SK-N-SH (cell line): ENCODE data around the gene PRIM1. TPM values are rescaled to one million over a fixed set of nuclear protein-coding genes. Genes with fewer than 3 reads are reported as not detected.

Experiments
- CTCF ChIA-PET: fragments of 300-600, 350-600 bp; formaldehyde crosslinking; extraction: SDS; loops from one replicate; lab custom pipeline; 2021; lab: Yijun Ruan, JAX
- POLR2A ChIA-PET: fragments of 350-600 bp; sonication (Branson Sonifier 250); formaldehyde crosslinking; extraction: SDS; loops from one replicate; lab custom pipeline; 2020; ENCODE audit warnings: antibody characterized with exemption, inconsistent platforms; lab: Yijun Ruan, JAX
- DNase-seq: peaks from one replicate; pipeline ENCODE4 v3.0.0; 2012
- H2AFZ ChIP-seq: fragments of 200-600 bp; sonication (generic); 2 replicates; pipeline ENCODE4 v1.8.1; 2016; ENCODE audit warnings: antibody characterized with exemption, mild to moderate bottlenecking, low read depth
- H3F3A ChIP-seq: fragments of 200-600 bp; sonication (generic); replicated peaks from 2 replicates; pipeline ENCODE3; 2016; ENCODE audit warnings: antibody characterized with exemption, mild to moderate bottlenecking; ENCODE audit not compliant: insufficient read depth
- H3K27ac ChIP-seq, 2 experiments: fragments of 200-500 bp in 1 of 2; fragments of 200-600 bp in 1 of 2; sonication (Bioruptor generic) in 1 of 2; sonication (generic), shearing (Covaris generic) in 1 of 2; 2 replicates each; pipeline versions ENCODE4 v1.5.1 to v1.6.1; 2014 to 2016; ENCODE audit warnings: low read depth in 2 of 2, inconsistent platforms in 1 of 2, low read length in 1 of 2, mild to moderate bottlenecking in 1 of 2, mixed read lengths in 1 of 2
- H3K27me3 ChIP-seq: fragments of 200-600 bp; sonication (generic), shearing (Covaris generic); 2 replicates; pipeline ENCODE4 v1.6.1; 2016; ENCODE audit warnings: mixed run types; ENCODE audit not compliant: insufficient read depth
- H3K36me3 ChIP-seq, 2 experiments: fragments of 200-500 bp in 1 of 2; fragments of 200-600 bp in 1 of 2; sonication (Bioruptor generic) in 1 of 2; sonication (generic) in 1 of 2; replicated peaks in 1 of 2; 2 replicates each; pipeline versions ENCODE3 to v1.5.1; 2014 to 2016; ENCODE audit warnings: low read length in 1 of 2, mild to moderate bottlenecking in 1 of 2; ENCODE audit not compliant: insufficient read depth in 2 of 2, control insufficient read depth in 1 of 2
- H3K4me1 ChIP-seq, 2 experiments: fragments of 200-500 bp in 1 of 2; fragments of 200-600 bp in 1 of 2; sonication (Bioruptor generic) in 1 of 2; sonication (generic), shearing (Covaris generic) in 1 of 2; 2 replicates each; pipeline versions ENCODE4 v1.5.1 to v1.6.1; 2014 to 2016; ENCODE audit warnings: low read depth in 1 of 2, low read length in 1 of 2, mixed run types in 1 of 2; ENCODE audit not compliant: insufficient read depth in 2 of 2, control insufficient read depth in 1 of 2
- H3K4me2 ChIP-seq: fragments of 200-600 bp; sonication (generic), shearing (Covaris generic); 2 replicates; pipeline ENCODE4 v1.6.1; 2017; ENCODE audit warnings: mixed run types
- H3K4me3 ChIP-seq, 2 experiments: fragments of 200-500 bp in 1 of 2; fragments of 200-600 bp in 1 of 2; sonication (Bioruptor generic) in 1 of 2; sonication (generic), shearing (Covaris generic) in 1 of 2; 2 replicates each; pipeline versions ENCODE4 v1.5.1 to v1.8.1; 2014 to 2016; ENCODE audit warnings: low read depth in 2 of 2, inconsistent platforms in 1 of 2, low read length in 1 of 2, mild to moderate bottlenecking in 1 of 2, mixed read lengths in 1 of 2, moderate library complexity in 1 of 2
- H3K79me2 ChIP-seq: fragments of 200-600 bp; sonication (generic); 2 replicates; pipeline ENCODE4 v1.8.1; 2017; ENCODE audit warnings: mild to moderate bottlenecking; ENCODE audit not compliant: insufficient read depth
- H3K9ac ChIP-seq: fragments of 200-600 bp; sonication (generic); 2 replicates; pipeline ENCODE4 v1.6.1; 2017; ENCODE audit warnings: mixed run types
- H3K9me2 ChIP-seq: fragments of 200-600 bp; sonication (generic); 2 replicates; pipeline ENCODE4 v1.6.1; 2017; ENCODE audit warnings: mixed run types
- H3K9me3 ChIP-seq: fragments of 200-600 bp; sonication (generic); 2 replicates; pipeline ENCODE4 v1.6.1; 2017; ENCODE audit warnings: mixed run types, mild to moderate bottlenecking, moderate library complexity
- H4K20me1 ChIP-seq: fragments of 200-600 bp; sonication (generic); 2 replicates; pipeline ENCODE4 v1.6.1; 2017; ENCODE audit warnings: mild to moderate bottlenecking, mixed run types; ENCODE audit not compliant: insufficient read depth
- CHD2 ChIP-seq: fragments of 150-350 bp; IDR thresholded peaks from 2 replicates; pipeline ENCODE4 v1.6.1; 2018; ENCODE audit warnings: low read length; ENCODE audit not compliant: partially characterized antibody
- GABPA ChIP-seq: IDR thresholded peaks from 2 replicates; pipeline ENCODE4 v1.4.0; 2012; ENCODE audit warnings: low read depth, mild to moderate bottlenecking
- GATA2 ChIP-seq: sonication (generic); formaldehyde crosslinking; IDR thresholded peaks from 2 replicates; pipeline ENCODE4 v1.5.0; 2020; ENCODE audit warnings: mild to moderate bottlenecking, missing genetic modification reagents
- IRF3 ChIP-seq: fragments of 150-350 bp; IDR thresholded peaks from 2 replicates; pipeline ENCODE4 v1.6.1; 2016; ENCODE audit warnings: mild to moderate bottlenecking, low read depth, low read length
- MAX ChIP-seq: IDR thresholded peaks from 2 replicates; pipeline ENCODE4 v1.4.0; 2012; ENCODE audit warnings: low read depth
- MXI1 ChIP-seq: IDR thresholded peaks from 2 replicates; pipeline ENCODE4 v1.6.1; 2012; ENCODE audit warnings: mild to moderate bottlenecking, low read depth, low read length, improper control_type of control experiment
- NFIC ChIP-seq: IDR thresholded peaks from 2 replicates; pipeline ENCODE4 v1.4.0; 2012; ENCODE audit warnings: borderline replicate concordance
- NRF1 ChIP-seq: IDR thresholded peaks from 2 replicates; pipeline ENCODE4 v1.6.1; 2012; ENCODE audit warnings: low read depth, mild to moderate bottlenecking, low read length
- PBX3 ChIP-seq: IDR thresholded peaks from 2 replicates; pipeline ENCODE4; 2012
- POLR2AphosphoS5 ChIP-seq: IDR thresholded peaks from 2 replicates; pipeline ENCODE4 v1.6.1; 2012; ENCODE audit warnings: low read depth, low read length
- RAD21 ChIP-seq: IDR thresholded peaks from 2 replicates; pipeline ENCODE4 v1.6.1; 2012; ENCODE audit warnings: mild to moderate bottlenecking, low read length
- REST ChIP-seq: IDR thresholded peaks from 2 replicates; pipeline ENCODE4 v1.6.1; 2012; ENCODE audit warnings: mild to moderate bottlenecking, low read depth, low read length, moderate library complexity
- RFX5 ChIP-seq: IDR thresholded peaks from 2 replicates; pipeline ENCODE4 v1.6.1; 2012; ENCODE audit warnings: mild to moderate bottlenecking, improper control_type of control experiment, low read length
- RXRA ChIP-seq: IDR thresholded peaks from 2 replicates; pipeline ENCODE4 v1.4.0; 2012; ENCODE audit warnings: low read depth, mild to moderate bottlenecking, borderline replicate concordance
- SIN3A ChIP-seq: IDR thresholded peaks from 2 replicates; pipeline ENCODE4 v1.6.1; 2012; ENCODE audit warnings: low read depth, mild to moderate bottlenecking, low read length, moderate library complexity, borderline replicate concordance
- SMC3 ChIP-seq: IDR thresholded peaks from 2 replicates; pipeline ENCODE4 v1.6.1; 2012; ENCODE audit warnings: low read depth, low read length, improper control_type of control experiment
- TAF1 ChIP-seq: IDR thresholded peaks from 2 replicates; pipeline ENCODE4 v1.6.1; 2012; ENCODE audit warnings: low read depth, mild to moderate bottlenecking, low read length, moderate library complexity, borderline replicate concordance
- TCF12 ChIP-seq: IDR thresholded peaks from 2 replicates; pipeline ENCODE4 v1.4.0; 2012
- USF1 ChIP-seq: IDR thresholded peaks from 2 replicates; pipeline ENCODE4 v1.4.0; 2012; ENCODE audit warnings: low read depth, borderline replicate concordance
- USF2 ChIP-seq: fragments of 150-350 bp; IDR thresholded peaks from 2 replicates; pipeline ENCODE4 v1.6.1; 2017; ENCODE audit warnings: antibody characterized with exemption, low read length, low read depth, borderline replicate concordance
- YY1 ChIP-seq: IDR thresholded peaks from 2 replicates; pipeline ENCODE4 v1.4.0; 2012; ENCODE audit warnings: low read depth, mild to moderate bottlenecking
- ZBTB33 ChIP-seq: IDR thresholded peaks from 2 replicates; pipeline ENCODE4 v1.4.0; 2012; ENCODE audit warnings: low read depth, borderline replicate concordance
- WGBS: methylation state at CpG from one replicate; pipeline ENCODE4 v1.1.6; 2017; ENCODE audit warnings: low lambda C conversion rate; 5-methylcytosine and 5-hydroxymethylcytosine counted together
- polyA plus RNA-seq, 3 experiments: library from polyadenylated mRNA; depleted of rRNA; stranded (reverse); fragments of >200 nt; gene quantifications; 2 replicates each; pipeline ENCODE4 v1.2.3, GENCODE V29; 2012

Gene PRIM1
- polyA plus RNA-seq, 1 of the 3 experiments (the other 2 are of a cell fraction) = 10.9 TPM

- no peaks in the 10 kb centered on the region for H3K9me3 ChIP-seq
- no peaks in the 10 kb centered on the region for H3K27me3 ChIP-seq
- H3K9me2 ChIP-seq = no peaks in the 10 kb centered on the region
- peaks cover 50% of the 10 kb centered on the region for H3K79me2 ChIP-seq
- ChIA-PET CTCF (interaction anchor here (0.9 kb wide), 2 partner anchors 15 to 88 kb away, joined by 3 to 4 read pairs; no protein-coding TSS in a partner anchor), POLR2A (interaction anchor here (0.5 to 1.5 kb wide), 19 partner anchors 9 to 450 kb away, joined by 3 to 19 read pairs (median 4); partner anchors contain the start of genes CNPY2 and PTGES3)
- peak within 1 kb of the TSS; percentile 88 for H2AFZ ChIP-seq
- H3F3A ChIP-seq = peaks cover 18% of the 10 kb centered on the region
- peak within 1 kb of the TSS; percentile 98 for H3K9ac ChIP-seq
- peak; percentile 94 for DNase-seq
- H4K20me1 ChIP-seq = peaks cover 41% of the 10 kb centered on the region
- H3K27ac ChIP-seq = peak within 1 kb of the TSS; percentile 91 to 93
- H3K4me3 ChIP-seq = peak within 1 kb of the TSS; percentile 92 to 94
- peaks cover 27 to 30% of the 10 kb centered on the region in 2 experiments for H3K36me3 ChIP-seq
- peak within 1 kb of the TSS; percentile 91 for H3K4me2 ChIP-seq
- peaks cover 27 to 30% of the 10 kb centered on the region in 2 experiments for H3K4me1 ChIP-seq
- under 1% methylated on average over 33 of the region's 46 CpGs for WGBS
- peak; percentile 71 for TF ChIP-seq NRF1
- peak; percentile 97 for TF ChIP-seq CHD2
- peak; percentile 98 for TF ChIP-seq YY1
- peak; percentile 3; the same call in 1 of the 2 replicates for TF ChIP-seq RAD21
- TF ChIP-seq MAX = peak; percentile 99
- peak; percentile 96 for TF ChIP-seq TAF1
- no peak for TF ChIP-seq SMC3
- TF ChIP-seq POLR2AphosphoS5 = peak; percentile 97
- peak; percentile 50; the same call in 1 of the 2 replicates for TF ChIP-seq TCF12
- no peak for TF ChIP-seq RFX5
- TF ChIP-seq SIN3A = no peak; the same call in 1 of the 2 replicates
- TF ChIP-seq REST = peak; percentile 47; the same call in 1 of the 2 replicates
- TF ChIP-seq IRF3 = no peak
- peak; percentile 95 for TF ChIP-seq MXI1
- no peak for TF ChIP-seq RXRA
- no peak for TF ChIP-seq NFIC
- TF ChIP-seq GATA2 = no peak
- TF ChIP-seq PBX3 = peak; percentile 89
- TF ChIP-seq USF1 = no peak
- peak; percentile 98 for TF ChIP-seq GABPA
- TF ChIP-seq USF2 = no peak
- TF ChIP-seq ZBTB33 = peak; percentile 83; the same call in 1 of the 2 replicates
These were observed 27.0 kb downstream of the PRIM1 start, which contains the start of gene NACA for GRCh38 chr12:56724972-56725722. Gene NACA, minus strand, starts transcription at chr12:56725299. Its CDS starts 778 bp downstream, at chr12:56724521.
